Large intestine (tissue), 3 donors: ENCODE data around the gene LBR. TPM values are rescaled to one million over a fixed set of nuclear protein-coding genes. Genes with fewer than 3 reads are reported as not detected.
A peak's percentile ranks its signal among the peaks of the same experiment; 100 is the strongest.

ENCODE experiments used
- DNase-seq, 2 donors: peaks; one replicate each; pipeline versions ENCODE4 v3.0.0 to v3.0.0-alpha.2; 2013
- H3K27ac ChIP-seq: one replicate; pipeline ENCODE4 v1.5.1; 2013; ENCODE audit warnings: low read length
- H3K27me3 ChIP-seq: 2 replicates; pipeline ENCODE4 v1.6.1; 2013; ENCODE audit warnings: low read length; ENCODE audit not compliant: control insufficient read depth, insufficient read depth
- H3K36me3 ChIP-seq: 2 replicates; pipeline ENCODE4 v1.6.1; 2013; ENCODE audit warnings: low read length; ENCODE audit not compliant: control insufficient read depth, insufficient read depth
- H3K4me1 ChIP-seq: one replicate; pipeline ENCODE4 v1.6.1; 2013; ENCODE audit warnings: low read length; ENCODE audit not compliant: control insufficient read depth, insufficient read depth
- H3K4me3 ChIP-seq: one replicate; pipeline ENCODE4 v1.5.1; 2013; ENCODE audit warnings: low read length
- H3K9me3 ChIP-seq: one replicate; pipeline ENCODE4 v1.6.1; 2013; ENCODE audit warnings: mild to moderate bottlenecking, low read depth, low read length, moderate library complexity; ENCODE audit not compliant: control insufficient read depth
- WGBS: methylation state at CpG from one replicate; pipeline ENCODE4 v1.1.5; 2013; ENCODE audit warnings: low lambda C conversion rate; ENCODE audit not compliant: insufficient coverage; 5-methylcytosine and 5-hydroxymethylcytosine counted together
- polyA plus RNA-seq: library from polyadenylated mRNA; unstranded; fragments of 120-200 nt; gene quantifications from one replicate; pipeline ENCODE4 v1.2.1, GENCODE V29; 2013

LBR gene
- polyA plus RNA-seq, 1 donor = 71.2 TPM

DNA sequence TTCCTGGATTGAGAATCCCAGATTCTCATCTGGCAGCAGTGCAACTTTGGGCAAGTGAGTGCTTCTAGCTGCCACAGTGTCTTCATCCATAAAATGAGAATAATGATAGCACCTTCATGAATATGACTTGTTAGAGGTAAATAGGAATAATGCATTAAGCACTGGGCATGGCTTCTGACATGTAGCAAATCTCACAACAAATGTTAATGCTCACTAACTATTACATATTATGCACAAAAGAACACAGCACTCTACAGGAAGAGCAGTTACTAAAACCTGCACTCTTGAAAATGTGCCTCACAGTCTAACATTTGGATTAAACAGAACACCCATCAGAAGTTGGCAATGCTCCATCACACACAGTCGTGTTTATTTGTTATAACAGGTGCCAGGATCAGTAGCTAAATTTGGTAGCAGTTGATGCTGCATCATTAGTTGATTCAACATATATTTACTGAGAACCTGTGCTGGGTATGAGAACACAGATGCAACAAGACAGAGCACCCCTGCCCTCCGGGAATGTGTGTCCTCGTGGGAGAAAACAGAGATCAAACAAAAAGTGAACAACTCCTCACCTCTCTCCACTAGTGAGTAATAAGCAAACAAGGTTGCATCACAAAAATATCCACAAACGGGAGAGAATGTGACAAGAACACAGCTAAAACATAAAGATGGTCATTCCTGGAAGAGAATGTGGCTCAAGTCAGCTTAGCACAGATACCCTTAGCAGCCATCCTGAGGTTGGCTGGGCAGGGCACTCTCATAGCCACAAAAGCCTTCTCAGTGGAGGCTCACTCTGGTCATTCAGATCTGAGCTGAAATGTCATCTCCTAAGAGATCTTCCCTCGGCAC, 26.2 kb upstream of the LBR start:
- Histone ChIP-seq H3K27ac (no peak overlapping the region), H3K9me3 (no peaks in the 10 kb centered on the region), H3K27me3 (no peaks in the 10 kb centered on the region), H3K36me3 (no peaks in the 10 kb centered on the region), H3K4me1 (no peaks in the 10 kb centered on the region), H3K4me3 (no peak overlapping the region)
- 80% methylated on average over 1 of the region's 5 CpGs for WGBS
- DNase-seq = no peak

DNA sequence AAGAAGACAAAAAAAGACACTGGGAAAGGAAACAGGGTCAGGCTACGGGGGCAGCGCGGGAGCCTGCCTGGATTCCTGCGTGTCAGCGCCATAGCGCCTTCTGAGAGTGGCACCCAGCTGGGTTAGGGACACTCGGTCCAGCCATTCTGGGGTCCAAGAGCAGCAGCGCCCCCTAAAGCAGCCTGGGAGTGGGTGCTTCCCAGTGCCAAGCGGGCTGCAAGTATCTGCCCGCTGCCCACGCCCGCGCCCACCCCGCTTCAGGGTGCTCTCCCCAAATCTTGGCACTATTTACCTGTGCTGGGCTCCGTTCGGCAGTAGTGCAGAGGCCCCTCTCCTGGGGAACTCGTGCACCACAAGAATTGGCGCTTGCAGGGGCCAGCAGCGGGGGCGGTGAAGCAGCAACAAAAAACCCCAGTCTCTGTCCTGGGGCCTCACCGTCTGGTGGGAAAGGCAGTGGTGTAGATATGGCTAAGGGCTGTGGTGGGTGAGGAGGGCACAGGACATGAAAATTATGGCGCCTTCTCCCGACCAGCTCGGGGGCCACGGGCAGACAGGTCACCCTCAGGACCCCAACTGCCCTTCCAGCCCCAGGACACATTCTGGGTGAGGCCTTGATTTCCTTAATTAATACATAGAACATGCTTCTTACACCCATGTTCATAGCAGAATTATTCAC, 24.1 kb upstream of the LBR start:
- WGBS = no CpG with 5 or more reads among the region's 25 CpGs
- Histone ChIP-seq H3K4me1 (peaks cover under 1% of the 10 kb centered on the region), H3K4me3 (no peak overlapping the region), H3K36me3 (no peaks in the 10 kb centered on the region), H3K9me3 (no peaks in the 10 kb centered on the region), H3K27ac (no peak overlapping the region), H3K27me3 (no peaks in the 10 kb centered on the region)
- DNase-seq = no peak

DNA sequence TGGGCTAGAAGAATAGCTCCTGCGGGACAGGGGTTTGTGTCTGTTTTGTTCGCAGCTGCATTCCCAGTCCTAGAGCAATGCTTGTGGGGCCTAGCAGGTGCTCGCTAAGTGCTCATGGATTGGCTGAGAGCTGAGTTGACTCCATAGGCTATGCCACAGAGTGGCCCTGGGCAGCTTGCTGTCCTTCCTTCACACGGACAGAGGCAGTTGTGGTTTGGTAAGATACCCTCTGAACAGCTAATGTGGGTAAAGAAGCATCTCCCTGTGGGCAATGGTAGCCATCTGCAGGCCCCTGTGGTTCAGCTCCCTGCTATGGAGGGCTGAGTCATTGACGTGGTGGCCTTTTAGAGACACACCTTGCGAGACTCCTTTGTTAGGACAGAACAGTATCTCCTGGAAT, 23.5 kb upstream of the LBR start:
- Histone ChIP-seq H3K4me3 (no peak overlapping the region), H3K36me3 (no peaks in the 10 kb centered on the region), H3K4me1 (peaks cover 6% of the 10 kb centered on the region), H3K27ac (no peak overlapping the region), H3K27me3 (no peaks in the 10 kb centered on the region), H3K9me3 (no peaks in the 10 kb centered on the region)
- DNase-seq = no peak
- no CpG with 5 or more reads among the region's 6 CpGs for WGBS

DNA sequence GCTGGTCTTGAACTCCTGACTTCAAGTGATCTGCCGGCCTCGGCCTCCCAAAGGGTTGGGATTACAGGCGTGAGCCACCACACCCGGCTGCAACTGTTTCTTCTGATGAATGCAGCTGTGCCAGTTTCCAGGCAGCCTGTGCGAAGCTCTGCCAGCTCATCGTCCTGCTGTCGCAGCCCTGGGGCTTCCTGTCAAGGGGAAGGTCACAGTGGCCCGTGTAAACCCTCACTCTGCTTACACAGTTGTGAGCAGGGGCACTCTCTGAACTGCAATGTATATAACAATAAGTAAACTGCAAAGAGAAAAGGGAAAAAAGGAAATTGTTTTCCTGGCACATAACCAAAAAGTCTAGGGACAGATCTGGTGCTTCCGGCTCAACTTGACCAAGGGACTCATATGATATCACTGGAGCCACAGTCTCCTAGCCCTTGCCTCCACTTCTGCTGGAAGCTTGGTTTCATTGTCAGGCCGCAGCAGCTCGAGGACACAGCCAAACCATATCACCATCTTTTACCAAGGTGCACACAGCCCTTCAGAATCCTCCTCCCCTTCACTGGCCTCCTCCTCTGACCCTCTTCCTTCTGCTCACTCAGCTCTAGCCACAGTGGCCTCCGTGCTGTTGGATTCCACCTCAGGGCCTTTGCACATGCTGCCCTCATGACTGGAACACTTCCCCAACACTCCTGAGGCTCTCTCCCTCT, 22.8 kb upstream of the LBR start:
- Histone ChIP-seq H3K27me3 (no peaks in the 10 kb centered on the region), H3K27ac (no peak overlapping the region), H3K36me3 (no peaks in the 10 kb centered on the region), H3K4me3 (no peak overlapping the region), H3K9me3 (no peaks in the 10 kb centered on the region), H3K4me1 (peaks cover 13% of the 10 kb centered on the region)
- WGBS = 80% methylated on average over 1 of the region's 12 CpGs
- DNase-seq = no peak

DNA sequence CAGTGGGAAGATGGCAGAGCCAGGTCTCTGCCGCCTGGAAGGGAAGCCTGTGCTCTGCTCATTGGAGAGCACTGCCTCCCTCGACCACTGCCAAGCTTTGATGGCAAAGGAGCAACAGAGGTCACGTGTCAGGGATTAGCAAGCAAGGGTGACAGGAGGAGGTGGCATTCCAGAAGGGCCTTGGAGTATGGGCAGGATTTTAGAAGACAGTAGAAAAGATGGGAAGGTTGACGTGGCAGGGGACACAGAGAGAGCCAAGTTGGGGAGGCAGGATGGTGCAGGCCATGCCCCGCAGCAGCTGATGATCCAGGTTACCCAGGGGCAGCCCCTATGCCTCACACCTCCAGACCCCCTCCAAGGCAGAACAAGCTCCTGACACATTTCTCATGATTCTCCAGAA, 21.9 kb upstream of the LBR start:
- no peaks in the 10 kb centered on the region for H3K9me3 ChIP-seq
- peaks cover 21% of the 10 kb centered on the region for H3K4me1 ChIP-seq
- no peaks in the 10 kb centered on the region for H3K36me3 ChIP-seq
- H3K27me3 ChIP-seq = no peaks in the 10 kb centered on the region
- DNase-seq = no peak
- no CpG with 5 or more reads among the region's 5 CpGs for WGBS
- H3K4me3 ChIP-seq = no peak overlapping the region
- no peak overlapping the region for H3K27ac ChIP-seq

DNA sequence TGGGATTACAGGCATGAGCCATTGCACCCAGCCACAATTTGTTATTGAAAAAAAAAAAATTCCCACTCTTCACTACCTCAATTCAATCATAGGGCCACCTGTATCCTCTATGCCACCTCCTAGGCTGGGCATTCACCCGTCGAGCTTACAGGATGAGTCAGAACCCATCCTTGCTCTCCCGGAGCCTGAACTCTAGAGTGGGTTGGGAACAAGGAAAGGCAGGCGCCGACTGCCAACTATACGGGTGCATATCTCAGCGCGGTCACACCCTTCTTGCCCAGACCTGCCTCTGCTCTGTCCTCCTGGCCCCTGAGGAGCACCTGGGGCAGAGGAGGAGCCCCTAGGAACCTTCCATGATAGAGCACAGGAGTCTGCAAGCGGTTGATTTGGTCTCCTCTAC, 21.4 kb upstream of the LBR start:
- Histone ChIP-seq H3K9me3 (no peaks in the 10 kb centered on the region), H3K27me3 (no peaks in the 10 kb centered on the region), H3K36me3 (no peaks in the 10 kb centered on the region), H3K27ac (peak overlapping the region; percentile 49), H3K4me3 (no peak overlapping the region), H3K4me1 (peaks cover 23% of the 10 kb centered on the region)
- no peak for DNase-seq
- WGBS = no CpG with 5 or more reads among the region's 9 CpGs

DNA sequence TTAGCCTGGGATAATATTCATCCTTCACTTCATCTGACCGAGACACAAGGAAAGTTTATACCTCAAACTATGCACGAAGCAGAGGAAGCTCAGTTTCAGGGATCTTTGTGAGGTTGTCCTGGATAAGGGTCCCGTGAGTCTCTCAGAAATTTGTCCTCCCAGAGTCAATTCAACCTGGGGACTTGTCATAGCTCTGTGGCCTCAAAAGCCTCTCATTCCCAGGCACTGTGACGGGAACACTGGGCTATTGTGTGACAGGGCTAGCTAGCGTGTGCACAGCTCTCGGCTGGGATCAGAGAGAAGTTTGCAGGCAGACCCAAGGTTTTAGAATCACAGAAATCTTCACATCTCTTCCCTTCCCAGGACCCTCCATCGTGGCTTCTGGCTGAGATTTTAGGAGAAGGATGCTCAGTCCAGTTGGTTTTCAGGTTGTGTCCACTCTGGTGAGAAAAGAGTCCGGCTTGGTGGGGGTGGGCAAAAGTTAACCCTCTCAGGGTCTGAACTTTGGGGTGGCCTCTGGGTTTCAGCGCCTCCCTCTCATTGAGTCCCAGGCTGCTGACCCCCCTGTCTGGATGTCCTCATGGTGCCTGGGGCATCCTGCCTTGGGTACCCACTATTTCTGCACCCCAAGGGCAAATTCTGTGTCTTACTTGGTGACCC, 20.4 kb upstream of the LBR start:
- no peaks in the 10 kb centered on the region for H3K27me3 ChIP-seq
- H3K27ac ChIP-seq = peak overlapping the region; percentile 49
- no peak for DNase-seq
- no CpG with 5 or more reads among the region's 9 CpGs for WGBS
- peaks cover 26% of the 10 kb centered on the region for H3K4me1 ChIP-seq
- H3K9me3 ChIP-seq = no peaks in the 10 kb centered on the region
- no peak overlapping the region for H3K4me3 ChIP-seq
- no peaks in the 10 kb centered on the region for H3K36me3 ChIP-seq

DNA sequence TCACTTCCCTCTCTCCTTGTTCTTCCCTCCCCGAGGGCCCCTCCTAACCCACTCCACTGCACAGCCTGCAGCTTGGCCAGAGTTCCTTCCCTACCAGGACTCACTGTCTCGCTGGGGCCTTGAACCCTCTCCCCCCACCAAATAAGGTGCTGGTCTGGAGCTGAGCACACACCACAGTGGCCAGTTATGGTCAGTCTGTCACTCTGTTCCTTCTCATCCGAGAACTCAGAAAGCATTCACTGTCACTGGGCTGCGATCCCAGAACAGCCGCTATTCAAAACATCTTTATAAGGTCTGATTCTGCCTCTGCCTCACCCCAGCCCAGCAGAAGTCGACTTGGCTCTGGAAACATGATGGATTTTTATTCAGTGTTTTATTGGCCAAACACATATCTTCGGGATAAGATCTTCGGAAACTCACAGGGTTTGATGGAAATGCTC, 19.8 kb upstream of the LBR start:
- no peaks in the 10 kb centered on the region for H3K36me3 ChIP-seq
- WGBS = 80% methylated on average over 1 of the region's 8 CpGs
- H3K4me1 ChIP-seq = peaks cover 32% of the 10 kb centered on the region
- DNase-seq = peak in 1 of 2 donors; percentile 36
- H3K27ac ChIP-seq = peak overlapping the region; percentile 49
- H3K9me3 ChIP-seq = no peaks in the 10 kb centered on the region
- no peak overlapping the region for H3K4me3 ChIP-seq
- H3K27me3 ChIP-seq = no peaks in the 10 kb centered on the region

DNA sequence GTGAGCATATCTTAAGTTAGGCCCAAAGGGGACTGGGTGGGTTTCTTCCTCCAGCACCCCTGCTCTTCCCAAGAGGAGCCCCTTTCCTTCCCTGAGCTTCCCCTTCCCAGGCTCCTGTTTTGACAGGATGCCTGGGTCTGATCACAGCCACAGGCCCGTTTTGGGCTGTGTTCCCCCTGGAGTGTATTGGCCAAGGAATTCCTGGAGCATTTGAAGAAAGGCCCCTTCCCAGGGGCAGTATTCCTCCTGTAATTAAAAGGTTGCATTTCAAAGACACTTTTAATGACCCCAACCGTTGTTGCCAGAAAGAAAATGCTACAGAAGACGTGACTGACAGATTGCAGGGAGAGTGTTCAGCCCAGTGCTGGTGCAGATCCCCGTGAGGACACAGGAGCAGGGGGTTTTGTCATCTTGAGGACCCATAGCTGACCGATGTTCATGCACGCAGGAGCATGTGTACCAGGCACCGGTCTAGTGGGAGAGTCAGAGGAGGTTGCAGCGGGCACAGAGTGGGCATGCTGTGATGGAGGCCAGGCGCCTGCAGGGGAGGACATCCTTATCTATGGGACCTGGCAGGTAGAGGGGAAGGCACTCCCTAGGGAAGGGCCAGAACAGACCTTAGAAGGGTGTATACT, 19.3 kb upstream of the LBR start:
- peak overlapping the region; percentile 49 for H3K27ac ChIP-seq
- peaks cover 36% of the 10 kb centered on the region for H3K4me1 ChIP-seq
- H3K27me3 ChIP-seq = no peaks in the 10 kb centered on the region
- WGBS = no CpG with 5 or more reads among the region's 9 CpGs
- no peak for DNase-seq
- no peaks in the 10 kb centered on the region for H3K9me3 ChIP-seq
- H3K36me3 ChIP-seq = no peaks in the 10 kb centered on the region
- H3K4me3 ChIP-seq = no peak overlapping the region

DNA sequence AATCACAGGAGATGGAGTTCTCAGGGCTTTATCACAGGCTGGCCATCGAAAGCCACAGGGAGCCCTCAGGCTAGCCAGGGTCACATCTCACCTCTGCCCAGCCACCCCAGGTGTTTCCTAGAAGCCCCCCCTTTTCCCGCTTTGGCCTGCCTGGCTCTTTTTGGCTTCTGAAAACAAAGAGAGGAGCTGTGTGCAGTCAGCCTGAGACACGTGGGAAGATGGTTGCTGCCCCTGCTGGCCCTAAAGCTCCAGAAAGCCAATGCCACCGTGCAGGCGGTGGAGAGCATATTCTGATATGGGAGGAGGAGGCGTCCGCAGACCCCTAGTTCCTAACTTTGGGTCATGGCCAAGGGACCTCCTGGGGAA, 18.7 kb upstream of the LBR start:
- H3K27me3 ChIP-seq = no peaks in the 10 kb centered on the region

More for the DNA sequence above, 18.7 kb upstream of the LBR start:
- no CpG with 5 or more reads among the region's 7 CpGs for WGBS
- no peaks in the 10 kb centered on the region for H3K9me3 ChIP-seq
- H3K27ac ChIP-seq = peak overlapping the region; percentile 50
- DNase-seq = no peak
- H3K4me1 ChIP-seq = peaks cover 40% of the 10 kb centered on the region
- H3K4me3 ChIP-seq = no peak overlapping the region
- no peaks in the 10 kb centered on the region for H3K36me3 ChIP-seq
